GM18508 (cell line): ENCODE data around the gene PHGDH.

Experiments
- ATAC-seq: cut with Tn5 transposase; IDR thresholded peaks from one replicate; pipeline ENCODE4 v1.9.1; 2021; ENCODE audit warnings: moderate number of reproducible peaks; ENCODE audit not compliant: insufficient read depth, unreplicated experiment

The PHGDH gene

DNA sequence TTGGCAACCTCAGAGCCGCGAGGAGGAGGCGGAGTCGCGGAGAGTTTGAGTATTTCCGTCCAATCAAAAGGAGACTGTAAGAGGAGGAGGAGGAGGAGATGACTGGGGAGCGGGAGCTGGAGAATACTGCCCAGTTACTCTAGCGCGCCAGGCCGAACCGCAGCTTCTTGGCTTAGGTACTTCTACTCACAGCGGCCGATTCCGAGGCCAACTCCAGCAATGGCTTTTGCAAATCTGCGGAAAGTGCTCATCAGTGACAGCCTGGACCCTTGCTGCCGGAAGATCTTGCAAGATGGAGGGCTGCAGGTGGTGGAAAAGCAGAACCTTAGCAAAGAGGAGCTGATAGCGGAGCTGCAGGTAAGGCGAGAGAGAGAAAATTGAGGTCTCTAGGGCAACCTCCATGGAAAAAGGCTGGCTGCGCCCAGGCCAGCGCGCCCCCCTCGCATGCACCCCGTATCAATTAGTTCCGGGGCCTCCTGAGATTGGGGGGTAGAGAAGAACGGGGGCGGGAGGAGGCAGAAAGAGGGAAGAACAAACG is at the start of gene PHGDH:
Gene PHGDH, plus strand, starts transcription at position 131 of the 538 bp plus-strand sequence. Its CDS starts 89 bp downstream, at position 220.
- no peak for ATAC-seq

DNA sequence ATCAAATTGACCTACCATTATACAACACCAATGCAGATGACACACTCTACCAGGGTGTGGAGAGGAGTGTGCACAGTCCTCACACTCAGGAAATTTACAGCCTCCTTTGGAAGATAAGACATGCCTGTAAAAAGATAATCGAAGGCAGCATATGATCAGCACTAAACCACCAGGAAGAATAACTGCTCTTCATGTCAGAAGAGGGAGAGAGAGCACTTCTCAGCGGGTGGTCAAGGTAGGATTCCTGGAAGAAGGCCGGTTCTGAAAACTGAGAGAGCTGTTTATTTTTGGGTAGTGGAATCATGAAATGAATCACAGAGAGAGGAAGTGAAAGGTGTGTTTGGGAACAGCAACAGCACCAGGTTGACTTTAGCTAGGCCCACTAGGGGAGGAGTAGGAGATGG is 49.7 kb upstream of the PHGDH start:
- ATAC-seq = peak; percentile 63

DNA sequence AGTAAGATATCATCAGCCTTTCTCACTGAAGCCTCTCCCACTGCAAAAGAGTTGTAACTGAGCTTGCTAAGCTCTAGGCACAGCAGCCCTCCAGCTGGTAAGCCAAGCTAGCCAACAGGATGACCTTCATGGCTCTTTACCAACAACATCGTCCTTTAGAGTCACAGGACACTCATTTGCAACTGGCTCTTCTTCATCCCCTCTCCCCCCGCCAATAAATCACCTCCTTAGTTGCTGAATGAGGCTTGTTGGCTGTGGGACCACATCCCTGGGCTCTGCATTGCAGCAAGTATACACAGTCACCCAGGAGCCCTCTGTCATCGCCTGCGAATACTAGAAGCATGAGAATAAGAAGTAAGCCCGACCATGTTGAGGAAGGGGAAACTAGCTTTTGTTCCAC is 47.7 kb upstream of the PHGDH start:
- no peak for ATAC-seq

DNA sequence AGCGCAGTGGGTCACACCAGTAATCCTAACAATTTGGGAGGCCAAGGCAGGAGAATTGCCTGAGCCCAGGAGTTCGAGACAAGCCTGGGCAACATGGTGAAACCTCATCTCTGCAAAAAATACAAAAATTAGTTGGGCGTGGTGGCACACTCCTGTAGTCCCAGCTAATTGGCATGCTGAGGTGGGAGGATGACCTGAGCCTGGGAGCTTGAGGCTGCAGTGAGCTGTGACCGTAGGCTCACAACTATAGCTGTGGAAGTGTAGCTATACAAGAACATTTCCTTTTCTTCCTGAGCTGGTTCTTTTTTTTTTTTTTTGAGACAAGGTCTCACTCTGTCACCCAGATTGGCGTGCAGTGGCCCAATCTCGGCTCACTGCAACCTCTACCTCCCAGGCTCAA is 44.6 kb upstream of the PHGDH start:
- ATAC-seq = no peak

DNA sequence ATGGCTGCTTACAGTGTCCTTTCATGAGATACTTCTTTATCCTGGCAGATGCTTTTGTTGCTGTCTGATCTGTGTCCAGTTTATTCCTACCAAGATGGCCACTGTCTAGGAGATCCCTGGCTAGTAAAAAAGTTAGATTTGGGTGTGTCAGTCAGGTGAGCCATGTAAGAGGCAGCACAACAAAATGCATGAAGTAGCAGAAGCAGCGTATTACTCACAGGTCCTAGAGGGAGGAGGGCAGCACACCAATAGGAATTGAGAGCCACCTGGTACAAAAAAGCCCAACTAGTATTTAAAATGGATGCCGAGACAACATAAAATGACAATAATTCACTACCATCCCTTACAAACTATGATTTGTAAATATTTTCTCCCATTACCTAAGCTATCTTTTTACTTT is 40.8 kb upstream of the PHGDH start:
- no peak for ATAC-seq

DNA sequence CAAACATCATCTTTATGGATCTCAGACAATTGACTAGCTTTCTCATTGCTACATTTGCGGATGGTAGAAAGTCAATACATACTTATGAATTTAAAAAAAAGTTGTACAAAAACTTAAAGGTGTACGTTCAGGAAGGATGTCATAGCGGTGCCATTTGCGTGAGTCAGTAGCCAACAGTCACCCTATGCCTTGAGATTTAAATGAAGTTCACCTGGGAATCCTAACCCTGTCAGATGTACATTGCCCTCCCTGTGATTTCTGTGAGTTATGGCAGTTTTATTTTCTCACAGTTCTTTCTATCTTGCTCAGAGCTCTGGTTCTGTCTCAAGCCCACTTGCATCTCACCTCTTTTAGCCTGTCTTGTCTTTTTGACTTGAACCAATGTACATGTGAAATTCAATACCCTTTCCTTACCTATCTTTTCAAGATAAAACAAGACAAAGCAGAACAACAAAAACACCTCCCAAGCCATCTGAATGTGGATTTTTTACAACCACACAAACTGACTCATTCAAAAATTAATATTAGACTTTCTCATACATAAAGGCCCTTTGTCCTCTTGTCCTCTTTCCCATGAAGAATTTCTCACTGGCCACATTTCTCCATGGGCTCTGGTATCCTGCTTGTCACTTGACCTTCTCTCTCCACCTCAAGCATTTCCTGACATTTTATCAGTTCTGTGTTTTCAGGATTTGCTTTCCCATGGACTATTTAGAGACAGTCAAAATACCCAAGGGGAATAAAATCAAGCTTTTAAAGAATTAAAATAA is 38.4 kb upstream of the PHGDH start:
- ATAC-seq = no peak

DNA sequence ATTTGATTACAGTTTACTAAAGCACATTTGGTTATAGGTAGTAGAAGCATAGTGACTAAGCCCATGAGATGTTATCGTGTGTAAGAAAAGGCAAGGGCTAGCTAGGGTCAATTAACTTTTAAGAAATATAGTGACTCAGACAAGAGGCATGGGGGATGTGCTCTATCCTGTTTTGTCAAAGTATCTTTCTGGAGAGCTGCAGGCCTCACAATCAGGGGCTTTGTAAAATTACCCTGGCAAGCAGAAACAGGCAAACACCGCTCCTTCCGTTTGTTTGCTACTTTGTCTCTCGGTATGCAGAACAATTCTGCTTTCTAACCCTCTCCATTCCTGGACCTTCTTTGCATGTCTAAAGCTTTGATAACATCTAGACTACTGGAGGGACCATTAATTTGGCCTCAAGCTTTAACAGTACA is 37.6 kb upstream of the PHGDH start:
- ATAC-seq = no peak

DNA sequence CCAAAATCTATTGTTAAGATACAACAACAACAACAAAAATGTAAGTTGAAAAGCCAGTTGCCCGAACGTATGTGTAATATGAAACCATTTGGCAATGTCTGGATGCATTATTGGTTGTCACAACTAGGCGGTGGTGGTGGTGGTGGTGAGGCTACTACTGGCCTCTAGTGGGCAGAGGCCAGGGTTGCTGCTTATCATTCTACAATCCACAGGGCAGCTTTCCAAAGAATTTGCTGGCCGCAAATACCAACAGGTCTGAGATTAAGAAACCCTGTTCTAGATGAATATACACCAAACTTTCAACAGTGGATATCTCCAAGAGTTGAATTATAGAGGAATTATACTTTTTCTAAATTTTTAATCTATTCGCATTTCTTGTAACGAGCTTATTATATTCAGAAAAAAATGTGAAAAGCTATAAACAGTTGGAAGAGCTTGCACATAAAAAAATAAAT is 36.9 kb upstream of the PHGDH start:
- no peak for ATAC-seq

DNA sequence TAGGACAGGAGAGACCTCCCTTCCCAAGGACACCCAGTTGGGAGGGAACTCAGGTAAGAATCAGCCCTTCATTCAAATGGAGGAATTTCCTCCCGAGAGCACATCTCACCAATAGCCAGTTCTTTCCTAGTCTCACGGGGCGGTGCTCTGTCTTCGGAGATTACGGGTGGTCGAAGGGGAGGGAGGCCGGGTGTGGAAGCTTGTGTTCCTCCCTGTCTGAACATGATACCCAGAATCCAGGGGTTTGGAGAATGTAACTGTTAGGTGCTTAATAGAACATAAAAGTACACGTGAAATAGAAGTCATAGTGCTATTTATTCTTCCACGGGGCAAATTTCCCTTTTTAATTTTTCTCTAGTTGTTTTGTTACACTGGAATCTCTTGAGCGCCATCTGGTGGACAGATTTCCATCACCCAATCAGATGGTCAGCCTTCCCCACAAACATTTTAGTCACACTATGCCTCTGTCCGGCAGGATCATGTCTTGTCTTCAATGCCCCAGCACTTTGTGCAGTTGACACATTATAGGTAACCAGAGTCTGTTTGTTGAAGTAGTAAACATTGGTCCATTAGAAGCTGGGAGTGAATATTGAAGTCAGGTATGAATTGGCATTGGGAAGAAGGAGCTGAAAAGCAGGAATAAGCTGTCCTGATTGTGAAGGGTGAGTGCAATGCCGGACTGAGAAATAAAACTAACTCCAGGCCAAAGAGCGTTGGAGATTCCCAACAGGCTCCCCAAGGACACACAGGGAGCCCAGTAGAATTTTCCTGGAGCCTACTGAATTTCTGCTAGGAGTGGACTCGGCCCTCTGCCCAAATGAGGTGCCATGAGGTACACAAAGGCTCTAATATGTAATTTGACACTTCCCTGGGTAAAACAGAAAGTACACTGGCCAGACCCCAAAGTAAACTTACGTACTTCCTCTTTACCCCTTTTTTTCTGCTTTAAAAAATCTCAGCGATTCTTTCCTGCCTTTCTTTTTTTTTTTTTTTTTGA is 36.1 kb upstream of the PHGDH start:
- ATAC-seq = no peak

DNA sequence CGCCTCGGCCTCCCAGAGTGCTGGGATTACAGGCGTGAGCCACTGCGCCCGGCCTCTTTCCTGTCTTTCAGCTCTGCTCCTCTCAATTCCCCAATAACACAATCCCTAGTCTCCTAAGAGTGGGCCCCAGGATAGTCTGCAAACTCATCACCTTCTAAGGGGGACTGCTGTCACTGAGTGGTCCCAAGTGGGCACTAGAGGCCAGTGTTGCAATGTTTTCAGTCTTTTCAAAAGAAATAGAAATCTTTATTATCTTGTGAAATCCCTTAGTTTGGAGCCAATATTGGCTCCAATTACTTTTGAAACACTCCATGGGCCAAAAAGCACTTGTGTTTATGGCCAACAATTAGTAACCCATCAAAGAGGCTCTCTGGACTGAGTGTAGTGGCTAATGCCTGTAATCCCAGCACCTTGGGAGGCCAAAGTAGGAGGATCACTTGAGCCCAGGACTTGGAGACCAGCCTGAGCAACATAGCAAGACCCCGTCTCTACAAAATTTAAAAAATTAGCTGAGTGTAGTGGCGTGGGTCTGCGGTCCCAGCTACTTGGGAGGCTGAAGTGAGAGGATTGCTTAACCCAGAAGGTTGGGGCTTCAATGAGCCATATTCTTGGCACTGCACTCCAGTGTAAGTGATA is 35.0 kb upstream of the PHGDH start:
- ATAC-seq = no peak

DNA sequence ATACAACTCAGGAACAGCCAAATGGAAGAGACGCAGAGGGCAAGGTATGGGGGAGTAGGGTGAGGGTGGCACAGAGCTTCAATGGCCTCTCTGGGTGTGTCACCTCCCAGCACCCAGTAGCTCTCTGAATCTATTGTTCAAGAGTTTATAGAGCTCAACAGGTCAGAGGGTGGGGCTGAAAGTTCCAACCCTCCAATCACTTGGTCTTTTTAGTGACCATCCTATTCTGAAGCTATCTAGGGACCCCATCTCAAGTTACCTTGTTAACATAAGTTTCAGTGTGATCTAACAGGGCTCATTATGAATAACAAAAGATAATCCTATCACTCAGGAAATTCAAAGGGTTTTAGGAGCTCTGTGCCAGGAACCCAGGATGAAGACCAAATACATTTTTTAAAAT is 32.5 kb upstream of the PHGDH start:
- ATAC-seq = no peak

DNA sequence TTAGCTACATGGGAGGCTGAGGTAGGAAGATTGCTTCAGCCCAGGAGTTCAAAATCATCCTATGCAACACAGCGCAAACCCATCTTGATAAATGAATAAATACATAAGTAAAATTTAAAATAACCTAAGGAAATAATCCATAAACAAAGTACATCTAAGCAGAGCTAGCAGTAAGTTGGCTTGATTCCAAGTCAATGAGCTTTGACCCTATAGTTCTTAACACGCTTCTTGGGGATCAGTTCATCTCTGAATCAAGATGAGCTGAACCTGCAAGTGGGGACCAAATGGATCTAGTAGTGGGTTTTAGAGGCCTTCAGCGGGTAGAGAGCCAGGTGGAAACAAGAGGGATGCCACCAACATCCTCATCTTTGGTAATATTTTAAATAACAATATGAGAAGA is 31.5 kb upstream of the PHGDH start:
- ATAC-seq = no peak

DNA sequence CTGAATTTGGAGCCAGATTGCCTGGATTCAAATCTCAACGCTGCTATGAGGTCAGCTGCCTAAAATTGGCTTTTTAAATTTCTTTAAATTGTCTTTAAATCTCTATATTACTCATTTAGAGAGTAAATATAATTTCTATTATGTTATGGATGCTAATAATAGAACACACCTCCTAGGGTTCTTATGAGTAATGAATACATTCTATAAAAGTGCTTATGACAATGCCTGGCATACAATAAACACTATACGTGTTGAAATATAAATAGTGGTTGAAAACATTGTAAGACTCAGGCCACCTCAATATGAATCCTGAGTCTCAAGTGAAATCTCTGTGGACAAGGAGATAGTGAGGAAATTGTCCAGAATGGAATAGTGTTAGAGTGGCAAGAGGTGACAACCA is 31.0 kb upstream of the PHGDH start:
- no peak for ATAC-seq

DNA sequence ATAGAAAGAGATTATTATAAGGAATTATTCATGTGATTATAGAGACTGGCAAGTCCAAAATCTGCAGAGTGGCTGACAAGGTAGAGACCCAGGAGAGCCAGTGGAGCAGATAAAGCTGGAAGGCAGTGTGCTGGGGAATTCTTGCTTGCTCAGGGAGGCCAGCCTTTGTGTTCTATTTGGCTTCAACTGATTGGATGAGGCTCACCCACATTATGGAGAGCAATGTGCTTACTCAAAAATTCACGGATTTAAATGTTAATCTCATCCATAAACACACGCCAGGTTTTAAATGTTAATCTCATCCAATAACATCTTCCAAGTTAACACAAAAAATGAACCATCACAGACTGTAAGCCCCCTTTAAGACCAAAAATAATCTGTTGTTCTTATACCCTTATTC is 30.2 kb upstream of the PHGDH start:
- no peak for ATAC-seq

DNA sequence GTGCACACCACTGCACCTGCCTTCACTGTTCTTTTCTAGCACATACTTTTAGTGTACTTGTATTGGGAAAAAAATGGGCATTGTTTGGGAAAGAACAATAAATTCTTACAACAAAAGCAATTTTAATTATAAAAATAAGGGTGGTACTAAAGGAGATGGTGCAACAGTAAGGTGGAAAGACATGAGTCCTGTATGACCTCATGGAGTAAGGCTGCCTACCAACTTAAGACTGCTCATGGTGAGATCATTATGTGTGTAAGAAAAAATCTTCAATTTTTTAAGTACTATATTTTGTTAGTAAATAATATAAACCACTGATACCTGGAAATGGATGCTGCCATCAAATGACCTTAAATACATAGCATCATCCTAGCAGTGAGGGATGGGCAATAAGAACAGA is 29.6 kb upstream of the PHGDH start:
- ATAC-seq = no peak

DNA sequence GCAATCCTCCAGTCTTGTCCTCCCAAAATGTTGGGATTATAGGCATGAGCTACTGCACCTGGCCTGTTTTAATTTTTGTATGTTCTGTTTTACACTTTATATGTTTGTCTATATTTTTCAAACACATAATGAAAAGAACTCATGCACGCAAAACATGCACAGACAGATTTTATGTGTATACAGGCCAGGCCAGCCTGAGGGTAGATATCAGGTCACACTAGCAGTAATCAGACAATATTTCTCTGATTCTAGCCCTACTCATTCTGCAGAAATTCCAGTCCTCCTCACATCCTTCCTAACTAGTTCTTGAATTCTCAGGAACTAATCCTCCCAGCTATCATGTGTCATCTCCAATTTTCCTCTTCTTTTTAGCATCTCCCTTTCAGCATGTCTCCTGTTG is 27.8 kb upstream of the PHGDH start:
- ATAC-seq = no peak

DNA sequence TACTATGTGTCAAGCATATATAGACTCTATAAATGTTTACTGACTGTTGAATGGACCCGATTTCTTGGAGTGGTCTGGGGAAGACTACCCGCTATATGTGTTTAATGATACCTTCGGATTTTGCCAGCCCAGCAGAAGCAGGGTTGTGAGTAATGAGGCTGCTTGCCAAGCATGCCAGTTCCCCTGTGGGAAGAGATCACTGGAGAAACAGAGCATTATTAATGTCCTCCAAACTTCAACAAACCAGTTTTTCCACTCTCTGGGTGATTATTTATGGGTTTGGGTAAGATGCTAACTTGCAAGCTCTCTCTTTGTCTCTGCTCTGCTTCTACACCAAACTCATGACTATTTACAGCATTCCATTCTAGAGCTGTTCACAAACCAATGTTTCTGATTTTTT is 25.1 kb upstream of the PHGDH start:
- no peak for ATAC-seq

DNA sequence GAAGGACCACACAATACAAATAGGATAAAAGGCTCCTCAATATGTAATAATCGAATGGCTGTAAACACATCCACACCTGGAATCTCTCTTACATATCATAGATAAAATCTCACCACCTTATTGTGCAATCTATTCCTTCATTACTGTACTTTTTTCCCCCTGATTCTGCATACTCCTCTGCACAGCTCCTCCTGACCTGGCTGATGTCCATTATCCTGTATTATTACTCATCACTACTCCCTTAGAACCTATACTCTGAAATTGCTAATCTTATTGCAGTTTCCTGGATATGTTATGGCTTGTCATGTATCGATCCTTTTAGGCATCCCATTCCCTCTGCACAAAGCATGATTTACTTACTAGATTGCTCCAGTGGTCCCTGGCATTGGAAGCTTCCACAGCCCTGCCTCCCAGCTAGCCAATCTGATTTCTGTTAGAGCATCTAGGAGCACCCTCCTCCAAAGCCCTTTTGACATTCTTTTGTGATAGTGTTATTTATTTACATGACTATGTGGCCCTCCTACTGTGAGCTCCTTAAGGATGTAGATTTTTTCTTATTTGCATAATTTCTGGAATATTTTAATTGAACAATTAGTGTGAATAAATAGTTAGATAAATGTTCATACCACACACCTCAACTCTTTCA is 24.2 kb upstream of the PHGDH start:
- ATAC-seq = no peak

DNA sequence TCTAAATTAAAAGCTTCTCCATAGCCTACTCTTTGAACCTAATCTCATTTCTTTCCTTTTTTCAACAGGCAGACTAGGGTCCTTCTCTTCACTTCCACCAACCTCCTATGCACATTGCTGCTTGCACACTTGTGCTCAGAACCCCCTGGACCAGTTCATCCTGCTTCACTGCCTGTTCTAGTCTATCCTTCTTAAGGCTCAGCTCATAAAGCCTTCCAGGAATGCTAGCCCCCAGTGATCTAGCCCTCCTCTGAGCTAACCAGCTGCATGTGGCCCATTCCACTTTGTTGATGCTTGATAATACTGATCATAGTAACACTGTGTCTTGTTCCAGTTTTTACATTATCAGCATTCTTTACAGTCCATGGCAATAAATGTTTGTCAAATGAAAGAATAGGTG is 22.9 kb upstream of the PHGDH start:
- no peak for ATAC-seq

DNA sequence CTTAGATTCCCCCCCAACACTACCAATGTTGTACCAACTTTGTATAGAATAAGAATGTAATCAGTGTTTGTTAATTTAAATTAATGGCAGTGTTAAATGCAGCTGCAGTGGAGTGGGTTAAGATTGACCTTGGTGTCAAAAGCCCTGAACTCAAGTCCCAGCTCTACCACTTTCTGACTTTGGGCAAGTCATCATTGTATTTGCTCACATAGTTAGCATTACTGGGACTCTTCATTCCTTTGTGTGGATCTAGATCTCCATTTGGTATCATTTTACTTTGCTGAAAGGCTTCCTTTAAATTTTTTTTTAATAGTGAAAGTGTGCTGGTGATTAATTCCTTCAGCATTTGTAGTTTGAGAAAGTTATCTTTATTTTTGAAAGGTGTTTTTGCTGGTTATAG is 22.2 kb upstream of the PHGDH start:
- ATAC-seq = no peak
